A549 (cell line): Measurements from ENCODE around the gene HSPB7. TPM values are rescaled to one million over a fixed set of nuclear protein-coding genes. Genes with fewer than 3 reads are reported as not detected.

Experiments
- ATAC-seq, 2 experiments: fragments of 200-7000 bp in 1 of 2; fragments of >200 bp in 1 of 2; cut with Nextera tagmentation in 1 of 2; cut with Tn5 transposase in 1 of 2; 3 replicates each; pipeline versions ENCODE4 v1.8.0 to v1.9.1; 2018 to 2020; ENCODE audit warnings: mild to moderate bottlenecking in 1 of 2, moderate library complexity in 1 of 2
- CTCF ChIA-PET: fragments of 300-600 bp; sonication (Branson Sonifier 250); formaldehyde crosslinking; extraction: SDS; loops from one replicate; lab custom pipeline; 2021; ENCODE audit warnings: antibody characterized with exemption, inconsistent platforms; lab: Yijun Ruan, JAX
- POLR2A ChIA-PET: fragments of 350-600 bp; formaldehyde crosslinking; extraction: SDS; loops from one replicate; lab custom pipeline; 2021; ENCODE audit warnings: antibody characterized with exemption, inconsistent platforms; lab: Yijun Ruan, JAX
- DNase-seq, 2 experiments: peaks; one replicate each; pipeline versions ENCODE4 v3.0.0 to v3.0.0-alpha.2; 2011 to 2016; ENCODE audit warnings: low read depth in 1 of 2, low spot score in 1 of 2
- FAIRE-seq: peaks from 2 replicates; lab custom pipeline; 2011; peaks lifted over from hg19 to GRCh38; lab: Jason Lieb, UNC
- H3K27ac ChIP-seq, 2 experiments: fragments of >200 bp; sonication (Bioruptor Twin); formaldehyde crosslinking; 3 replicates each; pipeline ENCODE4 v1.5.1; 2016 to 2017
- H3K4me1 ChIP-seq: fragments of >200 bp; sonication (Bioruptor Twin); formaldehyde crosslinking; 3 replicates; pipeline ENCODE4 v1.6.1; 2016
- H3K4me2 ChIP-seq: fragments of >200 bp; sonication (Bioruptor Twin); formaldehyde crosslinking; 3 replicates; pipeline ENCODE4 v1.6.1; 2016
- H3K4me3 ChIP-seq: fragments of >200 bp; sonication (Bioruptor Twin); formaldehyde crosslinking; 3 replicates; pipeline ENCODE4 v1.5.1; 2016
- H3K9me3 ChIP-seq: fragments of >200 bp; sonication (Bioruptor Twin); formaldehyde crosslinking; 3 replicates; pipeline ENCODE4 v1.6.1; 2016
- BHLHE40 ChIP-seq: IDR thresholded peaks from 2 replicates; pipeline ENCODE4 v1.6.1; 2012; ENCODE audit warnings: low read depth, low read length, inconsistent platforms
- CEBPB ChIP-seq, 2 experiments: fragments of >200 bp in 1 of 2; sonication (Bioruptor Twin) in 1 of 2; formaldehyde crosslinking in 1 of 2; IDR thresholded peaks; 2 replicates each; pipeline ENCODE4 v1.6.1; 2012 to 2016
- CHD2 ChIP-seq: fragments of 150-350 bp; IDR thresholded peaks from 2 replicates; pipeline ENCODE4 v1.6.1; 2014; ENCODE audit warnings: low read length; ENCODE audit not compliant: partially characterized antibody
- CHD4 ChIP-seq: fragments of 200-600 bp; sonication (generic); IDR thresholded peaks from 2 replicates; pipeline ENCODE4 v1.6.1; 2016; ENCODE audit warnings: antibody characterized with exemption, mild to moderate bottlenecking, borderline replicate concordance
- E2F6 ChIP-seq: IDR thresholded peaks from 2 replicates; pipeline ENCODE4 v1.6.1; 2012; ENCODE audit warnings: low read depth, borderline replicate concordance
- EHMT2 ChIP-seq: fragments of 200-600 bp; sonication (generic); IDR thresholded peaks from 2 replicates; pipeline ENCODE4 v1.6.1; 2016; ENCODE audit warnings: antibody characterized with exemption, low read depth, mild to moderate bottlenecking, moderate library complexity
- EP300 ChIP-seq, 2 experiments: fragments of >200 bp; sonication (Bioruptor Twin); formaldehyde crosslinking; IDR thresholded peaks; 2 replicates in 1 of 2; 3 replicates in 1 of 2; pipeline ENCODE4 v1.6.1; 2016 to 2017
- FOSL2 ChIP-seq, 2 experiments: fragments of 450-650 bp in 1 of 2; fragments of >200 bp in 1 of 2; sonication (Bioruptor Twin) in 1 of 2; formaldehyde crosslinking; IDR thresholded peaks; 2 replicates each; pipeline versions ENCODE4 v1.5.0 to v1.6.1; 2016 to 2020; ENCODE audit warnings: mild to moderate bottlenecking in 1 of 2, moderate library complexity in 1 of 2
- GATA3 ChIP-seq: IDR thresholded peaks from 2 replicates; pipeline ENCODE4 v1.6.1; 2012; ENCODE audit warnings: borderline replicate concordance
- HOXB5 ChIP-seq: fragments of 250-450 bp; sonication (Bioruptor Pico); IDR thresholded peaks from 2 replicates; pipeline ENCODE4 v1.5.0; 2020; ENCODE audit warnings: mild to moderate bottlenecking, moderate library complexity
- JUN ChIP-seq, 2 experiments: fragments of >200 bp; sonication (Bioruptor Twin); formaldehyde crosslinking; IDR thresholded peaks; 2 replicates in 1 of 2; 3 replicates in 1 of 2; pipeline ENCODE4 v1.6.1; 2016 to 2017
- KDM5A ChIP-seq: fragments of 200-600 bp; sonication (generic); IDR thresholded peaks from 2 replicates; pipeline ENCODE4 v1.6.1; 2016; ENCODE audit warnings: antibody characterized with exemption, mild to moderate bottlenecking
- PHF8 ChIP-seq: fragments of 200-600 bp; sonication (generic); IDR thresholded peaks from 2 replicates; pipeline ENCODE4 v1.6.1; 2016; ENCODE audit warnings: low read depth, mild to moderate bottlenecking, antibody characterized with exemption, moderate library complexity, borderline replicate concordance
- POLR2AphosphoS2 ChIP-seq: conservative IDR thresholded peaks from 2 replicates; pipeline ENCODE4 v1.6.1; 2012; ENCODE audit warnings: low read length, improper control_type of control experiment, inconsistent platforms
- RAD21 ChIP-seq, 2 experiments: fragments of >200 bp in 1 of 2; sonication (Bioruptor Twin) in 1 of 2; formaldehyde crosslinking in 1 of 2; IDR thresholded peaks in 1 of 2; conservative IDR thresholded peaks in 1 of 2; 2 replicates in 1 of 2; 3 replicates in 1 of 2; pipeline ENCODE4 v1.6.1; 2012 to 2018; ENCODE audit warnings: inconsistent platforms in 1 of 2
- RARB ChIP-seq: fragments of 250-450 bp; sonication (Bioruptor Pico); IDR thresholded peaks from 2 replicates; pipeline ENCODE4 v1.8.0; 2021; ENCODE audit warnings: mild to moderate bottlenecking, moderate library complexity
- RNF2 ChIP-seq: fragments of 200-600 bp; sonication (generic); IDR thresholded peaks from 2 replicates; pipeline ENCODE4 v1.6.1; 2016; ENCODE audit warnings: low read depth, mild to moderate bottlenecking, antibody characterized with exemption, moderate library complexity, borderline replicate concordance
- ZC3H11A ChIP-seq: fragments of 450-650 bp; IDR thresholded peaks from 2 replicates; pipeline ENCODE4 v1.6.1; 2014; ENCODE audit warnings: antibody characterized with exemption, mild to moderate bottlenecking
- WGBS: methylation state at CpG from one replicate; pipeline ENCODE4 v1.1.6; 2017; ENCODE audit errors: missing lambda C conversion rate; 5-methylcytosine and 5-hydroxymethylcytosine counted together
- polyA plus RNA-seq, 4 experiments: library from polyadenylated mRNA; depleted of rRNA in 3 of 4; stranded (reverse); fragments of >200 nt; fragmentation: RNase III in 1 of 4; extraction: RNeasy Plus Mini Kit Qiagen cat#74134 plus additional on column Dnase treatment in 1 of 4; gene quantifications; 2 replicates in 3 of 4; 3 replicates in 1 of 4; pipeline ENCODE4 v1.2.3, GENCODE V29; 2011 to 2017
- TF ChIP-seq, protein P1 (sequence below): fragments of 450-650 bp; IDR thresholded peaks from 2 replicates; pipeline ENCODE4 v1.6.1; 2014; ENCODE audit warnings: antibody characterized with exemption
- TF ChIP-seq, protein P2 (sequence below): IDR thresholded peaks from 2 replicates; pipeline ENCODE4 v1.6.1; 2012
- TF ChIP-seq, protein P3 (sequence below): fragments of 250-450 bp; sonication (Bioruptor Pico); IDR thresholded peaks from 2 replicates; pipeline ENCODE4 v1.5.0; 2021; ENCODE audit warnings: mild to moderate bottlenecking, moderate library complexity, borderline replicate concordance

HSPB7 gene
- polyA plus RNA-seq, 2 of the 4 experiments (the other 2 are of a cell fraction): not detected

DNA sequence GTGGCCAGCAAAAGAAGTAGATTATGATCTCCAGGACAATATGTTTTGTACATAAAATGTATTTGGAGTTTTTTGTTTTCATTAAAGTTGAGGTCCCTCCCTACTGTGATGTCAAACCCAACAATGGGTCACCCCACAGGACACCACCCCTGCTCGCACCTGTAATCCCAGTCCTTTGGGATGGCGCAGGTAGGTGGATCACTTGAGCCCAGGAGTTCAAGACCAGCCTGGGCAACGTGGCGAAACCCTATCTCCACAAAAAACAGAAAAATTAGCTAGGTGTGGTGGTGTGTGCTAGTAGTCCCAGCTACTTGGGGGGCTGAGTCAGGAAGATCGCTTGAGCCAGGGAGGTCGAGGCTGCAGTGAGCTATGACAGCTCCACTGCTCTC, 50.9 kb downstream of the HSPB7 start:
- TF ChIP-seq EHMT2 (no peak), GATA3 (no peak), CEBPB (IDR thresholded peaks at IDR 0.05) (no peak), RNF2 (no peak), PHF8 (no peak)
- TF ChIP-seq, all 56 proteins: peak for 0
- no peak overlapping the region for H3K4me3 ChIP-seq
- FAIRE-seq: no peak
- 94% methylated on average over 6 of the region's 6 CpGs for WGBS
- H3K4me1 ChIP-seq: peaks cover 7% of the 10 kb centered on the region; the same call in 1 of the 3 replicates
- H3K9me3 ChIP-seq: peaks cover 8% of the 10 kb centered on the region; the same call in 1 of the 3 replicates
- ChIA-PET POLR2A (no interaction called here), CTCF (interaction anchor here (1.2 kb wide), 1 partner anchor 10 kb away, joined by 3 read pairs; no protein-coding TSS in a partner anchor)
- H3K4me2 ChIP-seq: no peak overlapping the region
- no peak overlapping the region for H3K27ac ChIP-seq
- DNase-seq: no peak
- no peak for ATAC-seq

- Histone ChIP-seq H3K9me3 (peaks cover 8% of the 10 kb centered on the region; the same call in 1 of the 3 replicates), H3K4me3 (no peak overlapping the region)
- ATAC-seq (no peak), DNase-seq (no peak), FAIRE-seq (no peak)
- CTCF ChIA-PET: no interaction called here
- WGBS: 79% methylated on average over 18 of the region's 18 CpGs
- POLR2A ChIA-PET: no interaction called here
- TF ChIP-seq GATA3 (no peak), KDM5A (no peak), POLR2AphosphoS2 (no peak)
- TF ChIP-seq, all 56 proteins: peak for 0
- H3K4me1 ChIP-seq: peaks cover 7% of the 10 kb centered on the region; the same call in 1 of the 3 replicates
- H3K4me2 ChIP-seq: no peak overlapping the region
- no peak overlapping the region for H3K27ac ChIP-seq
Measured at GRCh38 chr1:15966081-15966955, 51.5 kb downstream of the HSPB7 start.

GRCh38 chr1:15965228-15965767, 52.5 kb downstream of the HSPB7 start:
- FAIRE-seq (no peak), ATAC-seq (no peak)
- CTCF ChIA-PET: no interaction called here
- Histone ChIP-seq H3K27ac (no peak overlapping the region), H3K4me3 (no peak overlapping the region)
- POLR2A ChIA-PET: no interaction called here
- no peak for TF ChIP-seq EHMT2
- TF ChIP-seq, protein P1, sequence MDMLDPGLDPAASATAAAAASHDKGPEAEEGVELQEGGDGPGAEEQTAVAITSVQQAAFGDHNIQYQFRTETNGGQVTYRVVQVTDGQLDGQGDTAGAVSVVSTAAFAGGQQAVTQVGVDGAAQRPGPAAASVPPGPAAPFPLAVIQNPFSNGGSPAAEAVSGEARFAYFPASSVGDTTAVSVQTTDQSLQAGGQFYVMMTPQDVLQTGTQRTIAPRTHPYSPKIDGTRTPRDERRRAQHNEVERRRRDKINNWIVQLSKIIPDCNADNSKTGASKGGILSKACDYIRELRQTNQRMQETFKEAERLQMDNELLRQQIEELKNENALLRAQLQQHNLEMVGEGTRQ: no peak
- TF ChIP-seq CHD2: no peak
- TF ChIP-seq, protein P2, sequence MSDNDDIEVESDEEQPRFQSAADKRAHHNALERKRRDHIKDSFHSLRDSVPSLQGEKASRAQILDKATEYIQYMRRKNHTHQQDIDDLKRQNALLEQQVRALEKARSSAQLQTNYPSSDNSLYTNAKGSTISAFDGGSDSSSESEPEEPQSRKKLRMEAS: no peak
- TF ChIP-seq FOSL2 (IDR thresholded peaks at IDR 0.05): no peak
- no peak for TF ChIP-seq FOSL2 (CRISPR knock-in tag; IDR thresholded peaks at IDR 0.05)
- no peak for TF ChIP-seq CHD4
- TF ChIP-seq ZC3H11A: no peak
- TF ChIP-seq RNF2: no peak
- no peak for TF ChIP-seq CEBPB (IDR thresholded peaks at IDR 0.05)
- no peak for TF ChIP-seq RAD21 (conservative IDR thresholded peaks at IDR 0.05 in 1 of 2, IDR thresholded peaks at IDR 0.05 in 1 of 2)
- TF ChIP-seq BHLHE40: no peak
- TF ChIP-seq RARB (CRISPR knock-in tag): no peak
- TF ChIP-seq E2F6: no peak
- TF ChIP-seq, protein P3, sequence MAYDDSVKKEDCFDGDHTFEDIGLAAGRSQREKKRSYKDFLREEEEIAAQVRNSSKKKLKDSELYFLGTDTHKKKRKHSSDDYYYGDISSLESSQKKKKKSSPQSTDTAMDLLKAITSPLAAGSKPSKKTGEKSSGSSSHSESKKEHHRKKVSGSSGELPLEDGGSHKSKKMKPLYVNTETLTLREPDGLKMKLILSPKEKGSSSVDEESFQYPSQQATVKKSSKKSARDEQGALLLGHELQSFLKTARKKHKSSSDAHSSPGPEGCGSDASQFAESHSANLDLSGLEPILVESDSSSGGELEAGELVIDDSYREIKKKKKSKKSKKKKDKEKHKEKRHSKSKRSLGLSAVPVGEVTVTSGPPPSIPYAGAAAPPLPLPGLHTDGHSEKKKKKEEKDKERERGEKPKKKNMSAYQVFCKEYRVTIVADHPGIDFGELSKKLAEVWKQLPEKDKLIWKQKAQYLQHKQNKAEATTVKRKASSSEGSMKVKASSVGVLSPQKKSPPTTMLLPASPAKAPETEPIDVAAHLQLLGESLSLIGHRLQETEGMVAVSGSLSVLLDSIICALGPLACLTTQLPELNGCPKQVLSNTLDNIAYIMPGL: no peak
- no peak for TF ChIP-seq JUN (IDR thresholded peaks at IDR 0.05)
- no peak for TF ChIP-seq HOXB5 (CRISPR knock-in tag)
- no peak for TF ChIP-seq EP300 (IDR thresholded peaks at IDR 0.05)
- TF ChIP-seq, all 56 proteins: peak for 0
- WGBS: 74% methylated on average over 7 of the region's 7 CpGs
- Histone ChIP-seq H3K9me3 (peaks cover 8% of the 10 kb centered on the region; the same call in 1 of the 3 replicates), H3K4me2 (no peak overlapping the region), H3K4me1 (peaks cover 7% of the 10 kb centered on the region; the same call in 1 of the 3 replicates)
- DNase-seq: no peak
